Lower lobe of right lung (tissue), 2 donors: ENCODE results near the gene ZNF613. TPM values are rescaled to one million over a fixed set of nuclear protein-coding genes. Genes with fewer than 3 reads are reported as not detected.
"Not testable (repeated sequence)": the region's sequence is repeated elsewhere in the genome, so short reads cannot be mapped to it uniquely, and the experiment has no call there.

ENCODE experiments used
- ATAC-seq, 2 donors: fragments of 200-7000 bp; cut with Tn5 transposase; one replicate each; pipeline ENCODE4 v1.9.1; 2020 to 2022; ENCODE audit warnings: mild to moderate bottlenecking in 2 of 2, moderate library complexity in 2 of 2
- DNase-seq: peaks from one replicate; pipeline ENCODE4 v3.0.0-alpha.2; 2020
- H3K27ac ChIP-seq: fragments of 200-600 bp; one replicate; pipeline ENCODE4 v1.8.0; 2022
- H3K27me3 ChIP-seq: fragments of 200-600 bp; one replicate; pipeline ENCODE4 v1.8.0; 2022; ENCODE audit warnings: low read depth
- H3K36me3 ChIP-seq: fragments of 200-600 bp; one replicate; pipeline ENCODE4 v1.8.0; 2022; ENCODE audit warnings: mild to moderate bottlenecking
- H3K4me1 ChIP-seq: fragments of 200-600 bp; one replicate; pipeline ENCODE4 v1.8.0; 2022
- H3K4me3 ChIP-seq: fragments of 200-600 bp; one replicate; pipeline ENCODE4 v1.8.0; 2022; ENCODE audit warnings: mild to moderate bottlenecking
- H3K9me3 ChIP-seq: fragments of 200-600 bp; one replicate; pipeline ENCODE4 v1.8.0; 2022
- CTCF ChIP-seq: fragments of 200-600 bp; IDR thresholded peaks from one replicate; pipeline ENCODE4 v1.8.0; 2022; ENCODE audit warnings: antibody characterized with exemption, mild to moderate bottlenecking
- intact Hi-C: fragments of 100-400 bp; cut with DNase I; formaldehyde crosslinking; loops from one replicate; pipeline ENCODE4 v1.11.0; 2022
- total RNA-seq: library from RNA; stranded (reverse); fragmentation: NEBNext Ultra II Directional; extraction: Animal tissue kit (Norgen Biotek cat#: 25700); gene quantifications from one replicate; pipeline ENCODE4 v1.2.1, GENCODE V29; 2021
- donor health status: DM: no; HTN: yes; CAD: no; lungs with severe emphysema.

The ZNF613 gene
- total RNA-seq, 1 donor from 2014 or later, result 7.9 TPM

DNA sequence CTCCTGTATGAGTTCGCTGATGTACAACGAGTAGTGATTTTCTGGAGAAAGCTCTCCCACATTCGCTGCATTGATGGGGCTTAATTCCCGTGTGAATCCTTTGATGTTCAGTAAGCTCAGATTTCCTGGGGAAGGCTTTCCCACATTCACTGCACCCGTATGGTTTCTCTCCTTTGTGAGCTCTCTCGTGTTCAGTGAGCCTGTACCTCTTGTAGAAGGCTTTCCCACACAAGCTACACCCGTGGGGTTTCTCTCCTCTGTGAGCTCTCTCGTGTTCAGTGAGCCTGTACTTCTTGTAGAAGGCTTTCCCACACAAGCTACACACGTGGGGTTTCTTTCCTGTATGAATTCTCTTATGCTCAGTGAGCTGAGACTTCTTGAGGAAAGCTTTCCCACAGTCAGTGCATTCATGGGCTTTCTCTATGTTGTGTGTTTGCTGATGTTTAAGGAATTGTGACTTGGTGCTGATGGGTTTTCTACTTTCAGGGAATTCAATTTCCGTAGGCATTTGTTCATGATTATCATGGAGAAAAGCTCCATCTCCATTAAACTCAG, 36.0 kb upstream of the ZNF613 start:
- Histone ChIP-seq H3K4me1 (no peaks in the 10 kb centered on the region), H3K4me3 (no peak overlapping the region), H3K27me3 (no peaks in the 10 kb centered on the region), H3K36me3 (peaks cover 60% of the 10 kb centered on the region), H3K27ac (no peak overlapping the region), H3K9me3 (peaks cover 97% of the 10 kb centered on the region)
- no peak for ATAC-seq
- no peak for TF ChIP-seq CTCF
- no peak for DNase-seq
- intact Hi-C loops, result no loop called here

GRCh38 chr19:51901860-51902259, 25.4 kb upstream of the ZNF613 start:
- intact Hi-C loops, result no loop called here
- Histone ChIP-seq H3K9me3 (peaks cover 50% of the 10 kb centered on the region), H3K36me3 (peaks cover 33% of the 10 kb centered on the region), H3K27ac (no peak overlapping the region), H3K27me3 (no peaks in the 10 kb centered on the region), H3K4me3 (no peak overlapping the region), H3K4me1 (peaks cover 12% of the 10 kb centered on the region)
- ATAC-seq (no peak), DNase-seq (no peak)
- no peak for TF ChIP-seq CTCF

DNA sequence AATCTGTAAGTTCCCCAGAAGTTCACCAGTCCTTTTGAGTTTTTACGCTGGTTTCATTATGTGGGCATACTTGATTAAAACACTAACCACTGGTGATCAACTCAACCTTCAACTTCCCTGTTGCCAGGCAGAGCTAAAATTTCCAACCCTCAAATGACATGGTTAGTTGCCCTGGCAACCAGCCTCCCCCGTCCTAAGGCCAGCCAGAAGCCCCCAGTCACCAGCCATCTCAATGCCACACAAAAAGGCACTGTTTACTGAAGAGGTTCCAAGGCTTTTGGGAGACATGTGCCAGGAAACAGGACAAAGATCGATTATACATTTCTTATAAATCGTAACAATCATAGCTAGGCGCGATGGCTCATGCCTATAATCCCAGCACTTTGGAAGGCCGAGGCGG, 24.1 kb upstream of the ZNF613 start:
- peaks cover 12% of the 10 kb centered on the region for H3K4me1 ChIP-seq
- H3K36me3 ChIP-seq, result peaks cover 20% of the 10 kb centered on the region
- H3K9me3 ChIP-seq, result peaks cover 43% of the 10 kb centered on the region
- intact Hi-C loops, result no loop called here
- no peaks in the 10 kb centered on the region for H3K27me3 ChIP-seq
- DNase-seq (no peak), ATAC-seq (no peak)
- peak overlapping the region; percentile 94 for H3K4me3 ChIP-seq
- H3K27ac ChIP-seq, result no peak overlapping the region
- TF ChIP-seq CTCF, result no peak

GRCh38 chr19:51904331-51905165, 22.7 kb upstream of the ZNF613 start, which contains the start of gene ZNF649:
Gene ZNF649, minus strand, starts transcription at chr19:51905017. Its CDS starts 4,910 bp downstream, at chr19:51900107.
- TF ChIP-seq CTCF, result no peak
- Histone ChIP-seq H3K4me1 (peaks cover 12% of the 10 kb centered on the region), H3K27ac (peak within 1 kb of the TSS; percentile 86), H3K27me3 (no peaks in the 10 kb centered on the region), H3K9me3 (peaks cover 30% of the 10 kb centered on the region), H3K36me3 (peaks cover 6% of the 10 kb centered on the region), H3K4me3 (peak within 1 kb of the TSS; percentile 94)
- ATAC-seq (peak; percentile 100), DNase-seq (peak; percentile 90)
- intact Hi-C loops, result no loop called here

DNA sequence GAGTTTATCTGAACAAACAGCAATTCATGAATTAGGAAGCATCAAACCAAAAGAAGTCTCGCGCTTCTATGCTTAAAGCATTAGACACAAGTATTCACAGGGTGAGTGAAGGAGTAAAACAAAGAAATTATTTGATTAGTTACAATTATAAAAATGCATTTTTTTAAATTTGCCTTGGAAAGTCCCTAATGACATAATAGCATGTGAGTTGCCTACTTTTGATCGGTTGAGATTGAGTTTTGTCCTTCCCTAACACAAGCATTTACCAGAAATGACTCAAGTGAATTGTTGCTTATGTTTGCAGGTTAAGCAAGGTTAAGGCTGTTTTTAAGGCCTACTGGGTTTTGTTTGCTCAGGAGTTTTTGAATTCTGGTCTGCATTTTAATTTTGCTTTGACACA, 22.1 kb upstream of the ZNF613 start:
- Histone ChIP-seq H3K4me1 (peaks cover 12% of the 10 kb centered on the region), H3K9me3 (peaks cover 24% of the 10 kb centered on the region), H3K27me3 (peaks cover 5% of the 10 kb centered on the region), H3K36me3 (no peaks in the 10 kb centered on the region), H3K27ac (no peak overlapping the region), H3K4me3 (peak overlapping the region; percentile 94)
- no peak for TF ChIP-seq CTCF
- ATAC-seq (no peak), DNase-seq (no peak)
- intact Hi-C loops, result no loop called here

- H3K36me3 ChIP-seq, H3K27me3 ChIP-seq, DNase-seq, intact Hi-C loops, H3K27ac ChIP-seq, ATAC-seq, H3K4me3 ChIP-seq: not testable (repeated sequence)
- peaks cover 12% of the 10 kb centered on the region for H3K4me1 ChIP-seq
- peaks cover 20% of the 10 kb centered on the region for H3K9me3 ChIP-seq
Observed at GRCh38 chr19:51905639-51906038, 21.6 kb upstream of the ZNF613 start.

GRCh38 chr19:51906108-51906507, 21.2 kb upstream of the ZNF613 start:
- H3K27ac ChIP-seq, H3K36me3 ChIP-seq, intact Hi-C loops, H3K27me3 ChIP-seq, H3K4me3 ChIP-seq, DNase-seq, ATAC-seq: not testable (repeated sequence)
- Histone ChIP-seq H3K4me1 (peaks cover 12% of the 10 kb centered on the region), H3K9me3 (peaks cover 15% of the 10 kb centered on the region)

GRCh38 chr19:51907981-51908380, 19.3 kb upstream of the ZNF613 start:
- H3K27me3 ChIP-seq, H3K9me3 ChIP-seq, DNase-seq, H3K27ac ChIP-seq, intact Hi-C loops, ATAC-seq, H3K4me3 ChIP-seq, H3K36me3 ChIP-seq: not testable (repeated sequence)
- peaks cover 12% of the 10 kb centered on the region for H3K4me1 ChIP-seq
